Endothelial cell of umbilical vein (primary cell): Measurements from ENCODE around the gene CTNNA2. TPM values are rescaled to one million over a fixed set of nuclear protein-coding genes. Genes with fewer than 3 reads are reported as not detected.

Experiments used
- BruUV-seq: library from RNA; stranded (reverse); fragments of 400-500 nt; replicated peaks from 2 replicates; lab custom pipeline; 2021; lab: Mats Ljungman, UMichigan
- CTCF ChIA-PET: fragments of 300-600, 350-600 bp; sonication (Branson Sonifier 250); formaldehyde crosslinking; loops from one replicate; lab custom pipeline; 2021; ENCODE audit warnings: antibody characterized with exemption, inconsistent platforms; lab: Charles Lee
- POLR2A ChIA-PET: fragments of 300-600, 350-600 bp; sonication (Branson Sonifier 250); formaldehyde crosslinking; loops from one replicate; lab custom pipeline; 2021; ENCODE audit warnings: antibody characterized with exemption, inconsistent platforms; lab: Charles Lee
- DNase-seq: peaks from one replicate; pipeline ENCODE4 v3.0.0-alpha.2; 2011; ENCODE audit warnings: low read depth, low spot score
- FAIRE-seq: peaks from 2 replicates; lab custom pipeline; 2011; peaks lifted over from hg19 to GRCh38; lab: Jason Lieb, UNC
- H2AFZ ChIP-seq: 2 replicates; pipeline ENCODE4 v1.6.0; 2012; ENCODE audit warnings: low read depth, low read length, control low read depth, inconsistent platforms
- H3K27ac ChIP-seq: 2 replicates; pipeline ENCODE4 v1.5.1; 2011; ENCODE audit warnings: low read depth, mild to moderate bottlenecking, control low read depth, low read length, moderate library complexity; ENCODE audit not compliant: insufficient read depth
- H3K27me3 ChIP-seq, 2 experiments: 2 replicates each; pipeline versions ENCODE4 v1.6.0 to v1.6.1; 2011; ENCODE audit warnings: low read length in 2 of 2, mixed read lengths in 1 of 2; ENCODE audit not compliant: control insufficient read depth in 2 of 2, insufficient read depth in 2 of 2
- H3K36me3 ChIP-seq, 2 experiments: 2 replicates in 1 of 2; 3 replicates in 1 of 2; pipeline ENCODE4 v1.5.1; 2011; ENCODE audit warnings: low read length in 2 of 2, mild to moderate bottlenecking in 1 of 2, moderate library complexity in 1 of 2; ENCODE audit not compliant: control insufficient read depth in 2 of 2, insufficient read depth in 2 of 2; ENCODE audit errors: extremely low read depth in 1 of 2
- H3K4me1 ChIP-seq: 3 replicates; pipeline ENCODE4 v1.5.1; 2011; ENCODE audit warnings: mild to moderate bottlenecking, low read length; ENCODE audit not compliant: control insufficient read depth, insufficient read depth; ENCODE audit errors: extremely low read depth
- H3K4me2 ChIP-seq: 2 replicates; pipeline ENCODE4 v1.6.1; 2011; ENCODE audit warnings: low read length, control low read depth, mixed read lengths; ENCODE audit not compliant: insufficient read depth
- H3K4me3 ChIP-seq, 3 experiments: fragments of 200-600 bp in 1 of 3; sonication (generic), shearing (Covaris generic) in 1 of 3; replicated peaks in 1 of 3; 2 replicates each; pipeline ENCODE4 v1.5.1; 2011 to 2016; ENCODE audit warnings: control low read depth in 3 of 3, low read length in 3 of 3, mild to moderate bottlenecking in 2 of 3, inconsistent platforms in 1 of 3, low read depth in 1 of 3, moderate library complexity in 1 of 3; ENCODE audit not compliant: insufficient read depth in 1 of 3
- H3K79me2 ChIP-seq: 2 replicates; pipeline ENCODE4 v1.6.0; 2012; ENCODE audit warnings: low read length, inconsistent platforms; ENCODE audit not compliant: control insufficient read depth, insufficient read depth
- H3K9ac ChIP-seq: replicated peaks from 2 replicates; pipeline ENCODE3; 2011; ENCODE audit warnings: low read length, control low read depth; ENCODE audit not compliant: insufficient read depth; ENCODE audit errors: extremely low read depth
- H3K9me1 ChIP-seq: replicated peaks from 3 replicates; pipeline ENCODE4 v1.6.0; 2011; ENCODE audit warnings: mild to moderate bottlenecking, low read length; ENCODE audit not compliant: control insufficient read depth, insufficient read depth; ENCODE audit errors: extremely low read depth
- H3K9me3 ChIP-seq: replicated peaks from 2 replicates; pipeline ENCODE4 v1.5.1; 2012; ENCODE audit warnings: low read length, inconsistent platforms; ENCODE audit not compliant: control insufficient read depth, insufficient read depth
- H4K20me1 ChIP-seq: replicated peaks from 2 replicates; pipeline ENCODE3; 2011; ENCODE audit warnings: mild to moderate bottlenecking, low read length; ENCODE audit not compliant: control insufficient read depth, insufficient read depth; ENCODE audit errors: extremely low read depth
- EZH2 ChIP-seq: IDR thresholded peaks from 2 replicates; pipeline ENCODE4 v1.6.1; 2012; ENCODE audit warnings: borderline replicate concordance, low read depth, mild to moderate bottlenecking, moderate library complexity, low read length, inconsistent platforms; ENCODE audit not compliant: severe bottlenecking
- FOS ChIP-seq: IDR thresholded peaks from 2 replicates; pipeline ENCODE4 v1.6.1; 2011; ENCODE audit warnings: mild to moderate bottlenecking, low read length, moderate library complexity, borderline replicate concordance; ENCODE audit not compliant: insufficient read depth
- GATA2 ChIP-seq: IDR thresholded peaks from 2 replicates; pipeline ENCODE4 v1.7.0; 2011; ENCODE audit warnings: low read depth, mild to moderate bottlenecking, moderate library complexity, mixed read lengths, low read length; ENCODE audit not compliant: insufficient read length, insufficient read depth
- JUN ChIP-seq: IDR thresholded peaks from 2 replicates; pipeline ENCODE4 v1.6.1; 2011; ENCODE audit warnings: borderline replicate concordance, low read depth; ENCODE audit not compliant: insufficient read length, insufficient read depth
- MYC ChIP-seq: IDR thresholded peaks from one replicate; pipeline ENCODE4 v1.6.1; 2011; ENCODE audit warnings: mild to moderate bottlenecking, low read depth, low read length
- POLR2A ChIP-seq: IDR thresholded peaks from 2 replicates; pipeline ENCODE4 v1.6.1; 2012; ENCODE audit warnings: low read depth, mild to moderate bottlenecking, control low read depth, low read length
- POLR2AphosphoS5 ChIP-seq: IDR thresholded peaks from 2 replicates; pipeline ENCODE4 v1.6.1; 2012; ENCODE audit warnings: low read depth, mild to moderate bottlenecking, control low read depth, low read length, moderate library complexity; ENCODE audit not compliant: insufficient read depth
- dilution Hi-C: fragments of 300-500 bp; cut with MboI; formaldehyde crosslinking; loops from one replicate; pipeline ENCODE4 v1.15.0; 2019; ENCODE audit warnings: low sequenced_read_pairs; ENCODE audit not compliant: extremely low pct_ligation_motif_present
- intact Hi-C: fragments of 100-400 bp; cut with micrococcal nuclease; formaldehyde crosslinking; loops from one replicate; pipeline ENCODE4 v1.10.0; 2022
- polyA plus RNA-seq, 4 experiments: library from polyadenylated mRNA; depleted of rRNA in 3 of 4; stranded (reverse) in 3 of 4; unstranded in 1 of 4; fragments of >200 nt; gene quantifications; 2 replicates each; pipeline versions ENCODE4 v1.2.1 to v1.2.3, GENCODE V29; 2011 to 2012; ENCODE audit warnings: missing spikeins in 1 of 4
- total RNA-seq: library from RNA; stranded (reverse); gene quantifications from 2 replicates; pipeline ENCODE4 v1.2.3, GENCODE V29; 2021
- TF ChIP-seq, protein P1 (sequence below), 2 donors: IDR thresholded peaks; 1 replicate in 1 of 2; 2 replicates in 1 of 2; pipeline ENCODE4 v1.5.1; 2011; ENCODE audit warnings: low read length in 2 of 2, mild to moderate bottlenecking in 2 of 2, moderate library complexity in 2 of 2, control low read depth in 1 of 2, inconsistent platforms in 1 of 2, low read depth in 1 of 2; ENCODE audit not compliant: insufficient read depth in 1 of 2; ENCODE audit errors: extremely low read depth in 1 of 2
- TF ChIP-seq, protein P2 (sequence below): IDR thresholded peaks from 2 replicates; pipeline ENCODE4 v1.6.1; 2011; ENCODE audit not compliant: insufficient read depth, insufficient read length

Gene CTNNA2
- total and polyA plus RNA-seq, 2 donors (not counting 3 experiments of a cell fraction or from before 2014, with no cell fraction given), result not detected

DNA sequence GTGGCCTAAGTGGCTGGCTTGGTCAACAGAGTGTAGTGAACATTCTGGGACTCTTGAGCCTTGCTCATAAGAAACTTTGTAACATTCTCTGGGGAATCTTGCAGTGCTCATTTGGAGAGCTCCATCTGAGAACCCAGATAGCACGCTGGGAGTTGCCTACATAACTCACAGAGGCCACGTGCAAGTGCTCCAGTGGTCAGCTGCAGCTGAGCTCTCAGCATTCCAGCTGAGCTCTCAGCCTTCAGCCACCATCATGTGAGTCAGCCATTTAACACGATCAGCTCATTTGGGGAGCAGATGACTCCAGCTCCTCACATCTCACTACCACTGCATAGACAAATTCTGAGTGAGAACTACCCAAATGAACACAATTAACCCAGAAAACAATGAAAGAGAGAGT lies 25.5 kb upstream of the CTNNA2 start:
- Histone ChIP-seq H3K9me3 (peaks cover 11% of the 10 kb centered on the region), H3K9me1 (no peaks in the 10 kb centered on the region), H3K79me2 (no peaks in the 10 kb centered on the region), H2AFZ (no peak overlapping the region), H3K27me3 (no peaks in the 10 kb centered on the region), H3K4me2 (no peak overlapping the region), H3K36me3 (no peaks in the 10 kb centered on the region), H3K4me1 (no peaks in the 10 kb centered on the region), H4K20me1 (no peaks in the 10 kb centered on the region), H3K27ac (no peak overlapping the region), H3K9ac (no peak overlapping the region), H3K4me3 (no peak overlapping the region)
- FAIRE-seq, result no peak
- CTCF ChIA-PET, result no interaction called here
- dilution Hi-C loops, result no loop called here
- no TSS peak for BruUV-seq
- TF ChIP-seq JUN (no peak), GATA2 (no peak)
- intact Hi-C loops, result no loop called here
- POLR2A ChIA-PET, result no interaction called here
- DNase-seq, result no peak

GRCh38 chr2:79511320-79511951 lies 1.4 kb upstream of the CTNNA2 start:
- H3K9me1 ChIP-seq, result no peaks in the 10 kb centered on the region
- POLR2A ChIA-PET, result no interaction called here
- no peaks in the 10 kb centered on the region for H3K79me2 ChIP-seq
- peak; percentile 3 for DNase-seq
- H3K27ac ChIP-seq, result no peak overlapping the region
- no peaks in the 10 kb centered on the region for H3K4me1 ChIP-seq
- no peaks in the 10 kb centered on the region for H3K36me3 ChIP-seq
- CTCF ChIA-PET, result interaction anchor here (0.5 kb wide), 1 partner anchor 525 kb away, joined by 3 read pairs; no protein-coding TSS in a partner anchor
- no peak overlapping the region for H2AFZ ChIP-seq
- H3K4me3 ChIP-seq, result no peak overlapping the region
- intact Hi-C loops (no loop called here), dilution Hi-C loops (no loop called here)
- no peak overlapping the region for H3K4me2 ChIP-seq
- H3K27me3 ChIP-seq, result no peaks in the 10 kb centered on the region
- H3K9ac ChIP-seq, result no peak overlapping the region
- no peaks in the 10 kb centered on the region for H3K9me3 ChIP-seq
- FAIRE-seq, result no peak
- TF ChIP-seq, protein P1, sequence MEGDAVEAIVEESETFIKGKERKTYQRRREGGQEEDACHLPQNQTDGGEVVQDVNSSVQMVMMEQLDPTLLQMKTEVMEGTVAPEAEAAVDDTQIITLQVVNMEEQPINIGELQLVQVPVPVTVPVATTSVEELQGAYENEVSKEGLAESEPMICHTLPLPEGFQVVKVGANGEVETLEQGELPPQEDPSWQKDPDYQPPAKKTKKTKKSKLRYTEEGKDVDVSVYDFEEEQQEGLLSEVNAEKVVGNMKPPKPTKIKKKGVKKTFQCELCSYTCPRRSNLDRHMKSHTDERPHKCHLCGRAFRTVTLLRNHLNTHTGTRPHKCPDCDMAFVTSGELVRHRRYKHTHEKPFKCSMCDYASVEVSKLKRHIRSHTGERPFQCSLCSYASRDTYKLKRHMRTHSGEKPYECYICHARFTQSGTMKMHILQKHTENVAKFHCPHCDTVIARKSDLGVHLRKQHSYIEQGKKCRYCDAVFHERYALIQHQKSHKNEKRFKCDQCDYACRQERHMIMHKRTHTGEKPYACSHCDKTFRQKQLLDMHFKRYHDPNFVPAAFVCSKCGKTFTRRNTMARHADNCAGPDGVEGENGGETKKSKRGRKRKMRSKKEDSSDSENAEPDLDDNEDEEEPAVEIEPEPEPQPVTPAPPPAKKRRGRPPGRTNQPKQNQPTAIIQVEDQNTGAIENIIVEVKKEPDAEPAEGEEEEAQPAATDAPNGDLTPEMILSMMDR (IDR thresholded peaks at IDR 0.05; ENCODE audit: extremely low read depth in 1 of 2, insufficient read depth in 1 of 2, low read depth in 1 of 2, low read length in 2 of 2), result no peak
- TF ChIP-seq, protein P2, sequence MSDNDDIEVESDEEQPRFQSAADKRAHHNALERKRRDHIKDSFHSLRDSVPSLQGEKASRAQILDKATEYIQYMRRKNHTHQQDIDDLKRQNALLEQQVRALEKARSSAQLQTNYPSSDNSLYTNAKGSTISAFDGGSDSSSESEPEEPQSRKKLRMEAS, result no peak
- TF ChIP-seq FOS (no peak), POLR2A (no peak), GATA2 (no peak), POLR2AphosphoS5 (no peak), JUN (no peak), EZH2 (no peak), MYC (no peak)
- no TSS peak for BruUV-seq
- H4K20me1 ChIP-seq, result no peaks in the 10 kb centered on the region
